CD8-positive, alpha-beta memory T cell (primary cell): ENCODE results near the gene RBBP5. TPM values are rescaled to one million over a fixed set of nuclear protein-coding genes. Genes with fewer than 3 reads are reported as not detected.

Experiments
- CTCF ChIA-PET: fragments of 350-600 bp; sonication (Branson Sonifier 250); formaldehyde crosslinking; loops from one replicate; lab custom pipeline; 2021; ENCODE audit warnings: antibody characterized with exemption; lab: Charles Lee
- POLR2A ChIA-PET: fragments of 350-600 bp; sonication (Branson Sonifier 250); formaldehyde crosslinking; loops from one replicate; lab custom pipeline; 2021; ENCODE audit warnings: antibody characterized with exemption; lab: Charles Lee
- DNase-seq, 5 donors: peaks; one replicate each; pipeline versions ENCODE4 v3.0.0 to v3.0.0-alpha.2; 2020 to 2022; ENCODE audit warnings: mixed read lengths in 1 of 5
- H3K27ac ChIP-seq: one replicate; pipeline ENCODE4 v1.7.0; 2013; ENCODE audit warnings: low read depth, mild to moderate bottlenecking, low read length, moderate library complexity
- H3K27me3 ChIP-seq: 2 replicates; pipeline ENCODE4 v1.7.0; 2013; ENCODE audit warnings: low read length, mild to moderate bottlenecking; ENCODE audit not compliant: insufficient read depth, poor library complexity, severe bottlenecking
- H3K36me3 ChIP-seq: 2 replicates; pipeline ENCODE4 v1.7.0; 2013; ENCODE audit warnings: mild to moderate bottlenecking, low read length, moderate library complexity; ENCODE audit not compliant: insufficient read depth
- H3K4me1 ChIP-seq: 2 replicates; pipeline ENCODE4 v1.7.0; 2013; ENCODE audit warnings: mild to moderate bottlenecking, low read length, moderate library complexity; ENCODE audit not compliant: insufficient read depth
- H3K4me3 ChIP-seq: 2 replicates; pipeline ENCODE4 v1.7.0; 2013; ENCODE audit warnings: mild to moderate bottlenecking, low read length
- H3K9me3 ChIP-seq: 2 replicates; pipeline ENCODE4 v1.7.0; 2013; ENCODE audit warnings: mild to moderate bottlenecking, low read length
- H3K27ac Mint-ChIP-seq, 8 donors: one replicate each; pipeline ENCODE4 v1.8.0; 2020 to 2021; ENCODE audit warnings: mixed read lengths in 8 of 8, mild to moderate bottlenecking in 6 of 8, inconsistent platforms in 3 of 8, moderate library complexity in 3 of 8
- H3K27me3 Mint-ChIP-seq, 2 donors: one replicate each; pipeline ENCODE4 v1.8.0; 2020 to 2021; ENCODE audit warnings: mixed read lengths in 2 of 2, mild to moderate bottlenecking in 1 of 2, moderate library complexity in 1 of 2
- H3K36me3 Mint-ChIP-seq, 3 donors: one replicate each; pipeline ENCODE4 v1.8.0; 2020 to 2021; ENCODE audit warnings: mixed read lengths in 3 of 3, inconsistent platforms in 1 of 3, mild to moderate bottlenecking in 1 of 3
- H3K4me1 Mint-ChIP-seq, 3 donors: one replicate each; pipeline ENCODE4 v1.8.0; 2020 to 2021; ENCODE audit warnings: mixed read lengths in 3 of 3, inconsistent platforms in 1 of 3, mild to moderate bottlenecking in 1 of 3
- H3K4me3 Mint-ChIP-seq, 7 donors: one replicate each; pipeline ENCODE4 v1.8.0; 2020 to 2021; ENCODE audit warnings: mixed read lengths in 7 of 7, mild to moderate bottlenecking in 6 of 7, moderate library complexity in 4 of 7, inconsistent platforms in 2 of 7
- H3K9me3 Mint-ChIP-seq, 5 donors: one replicate each; pipeline ENCODE4 v1.8.0; 2020 to 2022; ENCODE audit warnings: mixed read lengths in 5 of 5, mild to moderate bottlenecking in 3 of 5, moderate library complexity in 2 of 5, inconsistent platforms in 1 of 5
- polyA plus RNA-seq: library from polyadenylated mRNA; unstranded; fragments of 300-500 nt; fragmentation: Illumina TruSeq; gene quantifications from one replicate; pipeline ENCODE4 v1.2.3, GENCODE V29; 2021
- total RNA-seq, 2 experiments: library from RNA; stranded (reverse); gene quantifications; one replicate each; pipeline ENCODE4 v1.2.3, GENCODE V29; 2021

RBBP5 gene
- total and polyA plus RNA-seq, 3 experiments from 2014 or later: 20.8 to 30.8 (median 27.5) TPM

- Histone ChIP-seq H3K9me3 (no peaks in the 10 kb centered on the region), H3K27me3 (peaks cover 31% of the 10 kb centered on the region), H3K4me3 (no peak overlapping the region), H3K27ac (no peak overlapping the region), H3K36me3 (no peaks in the 10 kb centered on the region), H3K4me1 (no peaks in the 10 kb centered on the region)
- CTCF ChIA-PET: no interaction called here
- Mint-ChIP-seq H3K27ac (no peak overlapping the region), H3K4me1 (no peaks in the 10 kb centered on the region), H3K4me3 (no peak overlapping the region), H3K27me3 (peaks cover 37 to 67% of the 10 kb centered on the region in 2 donors), H3K9me3 (no peaks in the 10 kb centered on the region), H3K36me3 (no peaks in the 10 kb centered on the region)
- POLR2A ChIA-PET: no interaction called here
- DNase-seq: no peak
Observed at GRCh38 chr1:205041998-205042910, 79.5 kb downstream of the RBBP5 start.

- H3K27me3 ChIP-seq: peaks cover 28% of the 10 kb centered on the region
- H3K27ac ChIP-seq: no peak overlapping the region
- no peaks in the 10 kb centered on the region for H3K4me1 Mint-ChIP-seq
- POLR2A ChIA-PET: no interaction called here
- peaks cover 35 to 63% of the 10 kb centered on the region in 2 donors for H3K27me3 Mint-ChIP-seq
- no peak overlapping the region for H3K27ac Mint-ChIP-seq
- H3K4me3 ChIP-seq: no peak overlapping the region
- no peaks in the 10 kb centered on the region for H3K4me1 ChIP-seq
- CTCF ChIA-PET: no interaction called here
- H3K36me3 ChIP-seq: no peaks in the 10 kb centered on the region
- no peaks in the 10 kb centered on the region for H3K9me3 ChIP-seq
- H3K9me3 Mint-ChIP-seq: no peaks in the 10 kb centered on the region
- no peak for DNase-seq
- H3K36me3 Mint-ChIP-seq: peaks cover 0 to 6% (median 0%) of the 10 kb centered on the region in 3 donors
- no peak overlapping the region for H3K4me3 Mint-ChIP-seq
Observed at GRCh38 chr1:205041001-205041715, 80.6 kb downstream of the RBBP5 start.

GRCh38 chr1:205038132-205038786 lies 83.5 kb downstream of the RBBP5 start:
- H3K4me1 ChIP-seq: no peaks in the 10 kb centered on the region
- Mint-ChIP-seq H3K9me3 (peaks cover 0 to 5% (median 2%) of the 10 kb centered on the region in 5 donors), H3K4me1 (no peaks in the 10 kb centered on the region), H3K4me3 (no peak overlapping the region), H3K36me3 (peaks cover 0 to 6% (median 2%) of the 10 kb centered on the region in 3 donors), H3K27me3 (peaks cover 22 to 47% of the 10 kb centered on the region in 2 donors), H3K27ac (no peak overlapping the region)
- H3K36me3 ChIP-seq: no peaks in the 10 kb centered on the region
- CTCF ChIA-PET: no interaction called here
- peaks cover 7% of the 10 kb centered on the region for H3K27me3 ChIP-seq
- H3K4me3 ChIP-seq: no peak overlapping the region
- POLR2A ChIA-PET: no interaction called here
- H3K9me3 ChIP-seq: no peaks in the 10 kb centered on the region
- no peak for DNase-seq
- H3K27ac ChIP-seq: no peak overlapping the region

GRCh38 chr1:205037539-205037938 lies 84.2 kb downstream of the RBBP5 start:
- POLR2A ChIA-PET: no interaction called here
- CTCF ChIA-PET: no interaction called here
- no peak overlapping the region for H3K27ac Mint-ChIP-seq
- Histone ChIP-seq H3K9me3 (no peaks in the 10 kb centered on the region), H3K27me3 (peaks cover 5% of the 10 kb centered on the region), H3K36me3 (no peaks in the 10 kb centered on the region), H3K4me1 (no peaks in the 10 kb centered on the region), H3K4me3 (no peak overlapping the region), H3K27ac (no peak overlapping the region)
- DNase-seq: no peak
- peaks cover 0 to 6% (median 2%) of the 10 kb centered on the region in 3 donors for H3K36me3 Mint-ChIP-seq
- H3K27me3 Mint-ChIP-seq: peaks cover 20 to 52% of the 10 kb centered on the region in 2 donors
- H3K9me3 Mint-ChIP-seq: peaks cover 0 to 5% (median 2%) of the 10 kb centered on the region in 5 donors
- no peaks in the 10 kb centered on the region for H3K4me1 Mint-ChIP-seq
- H3K4me3 Mint-ChIP-seq: no peak overlapping the region

Other genes starting within 250 kb of the RBBP5 start
- gene CNTN2, start 78.8 kb downstream of the RBBP5 start, total RNA-seq: not detected
- gene CNTN2, start 78.8 kb downstream of the RBBP5 start, polyA plus RNA-seq: not detected
- 1 to 10 TPM; 2.9 to 4.6 TPM for gene TMEM81, start 37.5 kb downstream of the RBBP5 start, total RNA-seq
- gene TMEM81, start 37.5 kb downstream of the RBBP5 start, polyA plus RNA-seq: 0.37 TPM
- gene DSTYK, start 89.7 kb upstream of the RBBP5 start, total RNA-seq: 10 to 100 TPM; 12.9 to 13.4 TPM
- gene DSTYK, start 89.7 kb upstream of the RBBP5 start, polyA plus RNA-seq: 8.6 TPM
- 1 to 10 TPM; 7.1 to 8.4 TPM for gene TMCC2, start 106.0 kb upstream of the RBBP5 start, total RNA-seq
- gene TMCC2, start 106.0 kb upstream of the RBBP5 start, polyA plus RNA-seq: 1.4 TPM
- gene NUAK2, start 199.8 kb upstream of the RBBP5 start, total RNA-seq: 1 to 10 TPM; 4.5 to 4.7 TPM
- 32.1 TPM for gene NUAK2, start 199.8 kb upstream of the RBBP5 start, polyA plus RNA-seq
- not detected for gene KLHDC8A, start 234.9 kb upstream of the RBBP5 start, total RNA-seq
- gene KLHDC8A, start 234.9 kb upstream of the RBBP5 start, polyA plus RNA-seq: not detected